KMS-11 (cell line): Measurements from ENCODE around the gene SLC7A6.

Experiments used
- H2AFZ ChIP-seq: fragments of 200-600 bp; sonication (generic); 2 replicates; pipeline ENCODE4 v1.6.1; 2016; ENCODE audit warnings: antibody characterized with exemption, mixed run types, low read depth
- H3K27ac ChIP-seq: fragments of 200-600 bp; sonication (generic); 2 replicates; pipeline ENCODE4 v1.6.1; 2016; ENCODE audit warnings: mild to moderate bottlenecking, mixed run types
- H3K27me3 ChIP-seq: fragments of 200-600 bp; sonication (generic); 2 replicates; pipeline ENCODE4 v1.6.1; 2017; ENCODE audit warnings: mild to moderate bottlenecking, low read depth, mixed run types, moderate library complexity; ENCODE audit not compliant: insufficient read depth
- H3K36me3 ChIP-seq: fragments of 200-600 bp; sonication (generic); 2 replicates; pipeline ENCODE4 v1.6.1; 2017; ENCODE audit warnings: mild to moderate bottlenecking, mixed run types; ENCODE audit not compliant: insufficient read depth
- H3K4me1 ChIP-seq: fragments of 200-600 bp; sonication (generic); 2 replicates; pipeline ENCODE4 v1.6.1; 2016; ENCODE audit warnings: mild to moderate bottlenecking, low read depth, mixed run types; ENCODE audit not compliant: poor library complexity, severe bottlenecking
- H3K4me2 ChIP-seq: fragments of 200-600 bp; sonication (generic); 2 replicates; pipeline ENCODE4 v1.7.0; 2016; ENCODE audit warnings: mild to moderate bottlenecking, mixed run types
- H3K4me3 ChIP-seq: fragments of 200-600 bp; sonication (generic); IDR thresholded peaks from 2 replicates; pipeline ENCODE4 v1.6.1; 2017; ENCODE audit warnings: low read depth, low read length, mixed read lengths; ENCODE audit not compliant: insufficient read depth
- H3K79me2 ChIP-seq: fragments of 200-600 bp; sonication (generic); 2 replicates; pipeline ENCODE4 v1.6.1; 2016; ENCODE audit warnings: low read depth, mixed run types; ENCODE audit not compliant: insufficient read depth
- H3K9ac ChIP-seq: fragments of 200-600 bp; sonication (generic); 2 replicates; pipeline ENCODE4 v1.6.1; 2016; ENCODE audit warnings: mild to moderate bottlenecking, mixed run types
- H4K20me1 ChIP-seq: fragments of 200-600 bp; sonication (generic); 2 replicates; pipeline ENCODE4 v1.6.1; 2016; ENCODE audit warnings: mild to moderate bottlenecking, mixed run types; ENCODE audit not compliant: insufficient read depth
- CTCF ChIP-seq: fragments of 200-600 bp; sonication (generic); conservative IDR thresholded peaks from 2 replicates; pipeline ENCODE4 v1.6.1; 2017; ENCODE audit warnings: low read depth, mild to moderate bottlenecking, antibody characterized with exemption, low read length, moderate library complexity, mixed read lengths

Gene SLC7A6

GRCh38 chr16:68238029-68238345 is 26.3 kb upstream of the SLC7A6 start:
- H3K4me1 ChIP-seq = peaks cover 26% of the 10 kb centered on the region
- peak overlapping the region; percentile 59 for H3K27ac ChIP-seq
- H3K36me3 ChIP-seq = no peaks in the 10 kb centered on the region
- H3K27me3 ChIP-seq = no peaks in the 10 kb centered on the region
- peak overlapping the region; percentile 87 for H3K4me2 ChIP-seq
- H3K79me2 ChIP-seq = no peaks in the 10 kb centered on the region
- no peak for TF ChIP-seq CTCF
- H2AFZ ChIP-seq = peak overlapping the region; percentile 38
- no peak overlapping the region for H3K4me3 ChIP-seq
- no peaks in the 10 kb centered on the region for H4K20me1 ChIP-seq
- peak overlapping the region; percentile 54; the same call in 1 of the 2 replicates for H3K9ac ChIP-seq

GRCh38 chr16:68242085-68242484 is 22.2 kb upstream of the SLC7A6 start:
- no peak for TF ChIP-seq CTCF

GRCh38 chr16:68242926-68243858 is 21.1 kb upstream of the SLC7A6 start:
- H3K27me3 ChIP-seq = no peaks in the 10 kb centered on the region
- no peak overlapping the region for H3K4me2 ChIP-seq
- H2AFZ ChIP-seq = no peak overlapping the region
- H3K36me3 ChIP-seq = no peaks in the 10 kb centered on the region
- no peak overlapping the region for H3K27ac ChIP-seq
- peaks cover 29% of the 10 kb centered on the region for H3K79me2 ChIP-seq
- H3K4me1 ChIP-seq = peaks cover 33% of the 10 kb centered on the region
- no peak overlapping the region for H3K4me3 ChIP-seq
- no peak overlapping the region for H3K9ac ChIP-seq
- H4K20me1 ChIP-seq = no peaks in the 10 kb centered on the region
- TF ChIP-seq CTCF = no peak

More at GRCh38 chr16:68242085-68242484, 22.2 kb upstream of the SLC7A6 start:
- Histone ChIP-seq H2AFZ (no peak overlapping the region), H3K4me2 (no peak overlapping the region), H3K4me3 (no peak overlapping the region), H3K9ac (no peak overlapping the region), H3K79me2 (peaks cover 18% of the 10 kb centered on the region), H3K36me3 (no peaks in the 10 kb centered on the region), H3K27ac (no peak overlapping the region), H4K20me1 (no peaks in the 10 kb centered on the region), H3K4me1 (peaks cover 29% of the 10 kb centered on the region), H3K27me3 (no peaks in the 10 kb centered on the region)

GRCh38 chr16:68244481-68244902 is 19.8 kb upstream of the SLC7A6 start:
- peaks cover 38% of the 10 kb centered on the region for H3K4me1 ChIP-seq
- TF ChIP-seq CTCF = no peak
- peak overlapping the region; percentile 49; the same call in 1 of the 2 replicates for H3K9ac ChIP-seq
- no peaks in the 10 kb centered on the region for H4K20me1 ChIP-seq
- no peaks in the 10 kb centered on the region for H3K36me3 ChIP-seq
- peak overlapping the region; percentile 93 for H2AFZ ChIP-seq
- H3K79me2 ChIP-seq = peaks cover 42% of the 10 kb centered on the region
- H3K4me3 ChIP-seq = no peak overlapping the region
- no peak overlapping the region for H3K27ac ChIP-seq
- H3K27me3 ChIP-seq = no peaks in the 10 kb centered on the region
- peak overlapping the region; percentile 92 for H3K4me2 ChIP-seq
